Measurements from ENCODE around the gene TBC1D1. TPM values are rescaled to one million over a fixed set of nuclear protein-coding genes. Genes with fewer than 3 reads are reported as not detected.

The TBC1D1 gene
- polyA plus RNA-seq, 1 donor from 2014 or later, result 23.2 TPM

- Histone ChIP-seq H3K9ac (ENCODE audit: low read length) (no peak overlapping the region), H3K9me3 (ENCODE audit: low read length) (no peaks in the 10 kb centered on the region), H3F3A (ENCODE audit: insufficient read depth, low read length, poor library complexity, severe bottlenecking) (no peaks in the 10 kb centered on the region), H4K20me1 (ENCODE audit: insufficient read depth) (no peaks in the 10 kb centered on the region), H2AFZ (ENCODE audit: low read depth, low read length) (no peak overlapping the region), H3K79me2 (replicated peaks; ENCODE audit: insufficient read depth, low read length) (no peaks in the 10 kb centered on the region), H3K4me3 (ENCODE audit: low read length) (no peak overlapping the region), H3K9me2 (ENCODE audit: insufficient read depth, low read length) (no peaks in the 10 kb centered on the region), H3K36me3 (ENCODE audit: insufficient read depth, low read length) (no peaks in the 10 kb centered on the region), H3K4me2 (ENCODE audit: low read length) (no peak overlapping the region), H3K27ac (ENCODE audit: low read length) (no peak overlapping the region), H3K27me3 (ENCODE audit: insufficient read depth, low read depth, low read length) (no peaks in the 10 kb centered on the region)
- no peak for TF ChIP-seq EP300 (conservative IDR thresholded peaks at IDR 0.05; ENCODE audit: poor library complexity, severe bottlenecking)
- TF ChIP-seq EZH2 (IDR thresholded peaks at IDR 0.05; ENCODE audit: borderline replicate concordance, insufficient read depth, low read length, poor library complexity, severe bottlenecking), result no peak
- TF ChIP-seq RAD21 (conservative IDR thresholded peaks at IDR 0.05), result no peak
- no peak for TF ChIP-seq REST (IDR thresholded peaks at IDR 0.05; ENCODE audit: borderline replicate concordance)
- no peak for TF ChIP-seq CTCF (IDR thresholded peaks at IDR 0.05; ENCODE audit: poor library complexity, severe bottlenecking)
- no peak for TF ChIP-seq POLR2AphosphoS5 (IDR thresholded peaks at IDR 0.05)
- no peak for TF ChIP-seq SMC3 (conservative IDR thresholded peaks at IDR 0.05; ENCODE audit: poor library complexity)
- no peak for TF ChIP-seq TAF1 (IDR thresholded peaks at IDR 0.05; ENCODE audit: low read depth)
- no peak for TF ChIP-seq MXI1 (conservative IDR thresholded peaks at IDR 0.05; ENCODE audit: poor library complexity, severe bottlenecking)
These were observed 254.9 kb downstream of the TBC1D1 start for GRCh38 chr4:38145741-38146140.

GRCh38 chr4:38146383-38146782 lies 255.5 kb downstream of the TBC1D1 start:
- H3K9ac ChIP-seq (ENCODE audit: low read length), result no peak overlapping the region
- TF ChIP-seq POLR2AphosphoS5 (IDR thresholded peaks at IDR 0.05) (no peak), REST (IDR thresholded peaks at IDR 0.05; ENCODE audit: borderline replicate concordance) (no peak), SMC3 (conservative IDR thresholded peaks at IDR 0.05; ENCODE audit: poor library complexity) (no peak), CTCF (IDR thresholded peaks at IDR 0.05; ENCODE audit: poor library complexity, severe bottlenecking) (no peak), EZH2 (IDR thresholded peaks at IDR 0.05; ENCODE audit: borderline replicate concordance, insufficient read depth, low read length, poor library complexity, severe bottlenecking) (no peak), EP300 (conservative IDR thresholded peaks at IDR 0.05; ENCODE audit: poor library complexity, severe bottlenecking) (no peak), MXI1 (conservative IDR thresholded peaks at IDR 0.05; ENCODE audit: poor library complexity, severe bottlenecking) (no peak), TAF1 (IDR thresholded peaks at IDR 0.05; ENCODE audit: low read depth) (no peak), RAD21 (conservative IDR thresholded peaks at IDR 0.05) (no peak)

More at GRCh38 chr4:38146383-38146782, 255.5 kb downstream of the TBC1D1 start:
- H2AFZ ChIP-seq (ENCODE audit: low read depth, low read length), result no peak overlapping the region
- H3K9me3 ChIP-seq (ENCODE audit: low read length), result no peaks in the 10 kb centered on the region
- H3K27me3 ChIP-seq (ENCODE audit: insufficient read depth, low read depth, low read length), result no peaks in the 10 kb centered on the region
- no peak overlapping the region for H3K4me2 ChIP-seq (ENCODE audit: low read length)
- H4K20me1 ChIP-seq (ENCODE audit: insufficient read depth), result no peaks in the 10 kb centered on the region
- H3K36me3 ChIP-seq (ENCODE audit: insufficient read depth, low read length), result no peaks in the 10 kb centered on the region
- no peak overlapping the region for H3K4me3 ChIP-seq (ENCODE audit: low read length)
- H3K9me2 ChIP-seq (ENCODE audit: insufficient read depth, low read length), result no peaks in the 10 kb centered on the region
- no peak overlapping the region for H3K27ac ChIP-seq (ENCODE audit: low read length)
- no peaks in the 10 kb centered on the region for H3F3A ChIP-seq (ENCODE audit: insufficient read depth, low read length, poor library complexity, severe bottlenecking)
- H3K79me2 ChIP-seq (replicated peaks; ENCODE audit: insufficient read depth, low read length), result no peaks in the 10 kb centered on the region

Data from neural cell (in vitro differentiated cells).